ENCODE data around the gene GMCL2. TPM values are rescaled to one million over a fixed set of nuclear protein-coding genes. Genes with fewer than 3 reads are reported as not detected.
A peak's percentile ranks its signal among the peaks of the same experiment; 100 is the strongest.

The GMCL2 gene
- total RNA-seq, 6 experiments from 2014 or later, result not detected

- WGBS (ENCODE audit: insufficient coverage, low coverage, low lambda C conversion rate, missing lambda C conversion rate), result 86% methylated on average over 4 of the region's 5 CpGs
These were observed 27.0 kb downstream of the GMCL2 start for GRCh38 chr5:178160176-178160575.

DNA sequence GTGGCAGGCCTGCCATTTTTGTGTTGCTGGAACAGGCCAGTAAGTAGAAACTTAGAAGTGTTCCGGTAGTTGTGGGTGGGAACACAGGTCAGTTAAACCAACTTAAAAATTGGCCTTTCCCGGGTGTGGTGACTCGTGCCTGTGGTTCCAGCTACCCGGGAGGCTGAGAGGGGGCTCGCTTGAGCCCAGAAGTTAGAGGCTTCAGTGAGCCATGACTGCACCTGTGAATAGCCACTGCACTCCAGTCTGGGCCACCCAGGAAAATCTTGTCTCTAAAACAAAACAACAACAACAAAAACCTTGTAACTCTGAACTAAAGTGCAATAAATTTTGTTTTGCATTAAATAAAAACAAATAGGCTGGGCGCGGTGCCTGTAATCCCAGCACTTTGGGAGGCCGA, 32.1 kb downstream of the GMCL2 start:
- Histone ChIP-seq H3K27ac (no peak overlapping the region), H3K4me1 (peaks cover 0 to 11% (median 4%) of the 10 kb centered on the region in 4 donors), H3K36me3 (peaks cover 0 to 9% (median 3%) of the 10 kb centered on the region in 4 donors), H3K4me3 (no peak overlapping the region), H3K27me3 (no peaks in the 10 kb centered on the region), H3K9me3 (no peaks in the 10 kb centered on the region)
- 88% methylated on average over 8 of the region's 8 CpGs for WGBS (ENCODE audit: insufficient coverage, low coverage, low lambda C conversion rate, missing lambda C conversion rate)
- no peak for DNase-seq
- intact Hi-C loops (cut with DNase I), result no loop called here
- no peak for TF ChIP-seq CTCF (IDR thresholded peaks at IDR 0.05)
- TF ChIP-seq POLR2A (IDR thresholded peaks at IDR 0.05), result no peak
- ATAC-seq, result no peak

More at GRCh38 chr5:178160176-178160575, 27.0 kb downstream of the GMCL2 start:
- Histone ChIP-seq H3K27ac (no peak overlapping the region), H3K4me1 (peaks cover 0 to 7% (median 0%) of the 10 kb centered on the region in 4 donors), H3K4me3 (no peak overlapping the region), H3K9me3 (no peaks in the 10 kb centered on the region), H3K27me3 (no peaks in the 10 kb centered on the region), H3K36me3 (no peaks in the 10 kb centered on the region)
- no peak for DNase-seq
- no peak for ATAC-seq
- intact Hi-C loops (cut with DNase I), result loop anchor here (5.0 to 10.0 kb wide), 2 partner anchors 83 to 85 kb away; no protein-coding TSS in a partner anchor
- TF ChIP-seq POLR2A (IDR thresholded peaks at IDR 0.05) (no peak), CTCF (IDR thresholded peaks at IDR 0.05) (no peak)

- peak; percentile 58 for TF ChIP-seq POLR2A (IDR thresholded peaks at IDR 0.05)
- TF ChIP-seq CTCF (IDR thresholded peaks at IDR 0.05), result no peak
- peak within 1 kb of the TSS; percentile 37 to 56 (median 51) for H3K27ac ChIP-seq
- H3K9me3 ChIP-seq, result no peaks in the 10 kb centered on the region
- WGBS (ENCODE audit: insufficient coverage, low coverage, low lambda C conversion rate, missing lambda C conversion rate), result under 1% methylated on average over 59 of the region's 68 CpGs
- DNase-seq (peak; percentile 98 to 99 (median 99)), ATAC-seq (peak; percentile 99)
- H3K4me3 ChIP-seq, result peak within 1 kb of the TSS; percentile 60 to 83 (median 76)
- peaks cover 0 to 11% (median 4%) of the 10 kb centered on the region in 4 donors for H3K4me1 ChIP-seq
- no peaks in the 10 kb centered on the region for H3K27me3 ChIP-seq
- H3K36me3 ChIP-seq, result peaks cover 0 to 22% (median 9%) of the 10 kb centered on the region in 4 donors
- intact Hi-C loops (cut with DNase I), result no loop called here
These were observed 33.4 kb downstream of the GMCL2 start, which contains the start of gene NHP2 for GRCh38 chr5:178153530-178154340. TSS of gene NHP2 (minus strand) at chr5:178153885. CDS start at chr5:178153817, 68 bp downstream.

- no peaks in the 10 kb centered on the region for H3K9me3 ChIP-seq
- DNase-seq (no peak), ATAC-seq (no peak)
- intact Hi-C loops (cut with DNase I), result no loop called here
- H3K27me3 ChIP-seq, result no peaks in the 10 kb centered on the region
- peaks cover 0 to 11% (median 4%) of the 10 kb centered on the region in 4 donors for H3K4me1 ChIP-seq
- peak overlapping the region; percentile 5 to 56 (median 16) for H3K27ac ChIP-seq
- H3K4me3 ChIP-seq, result peak overlapping the region; percentile 60 to 83 (median 76)
- 38% methylated on average over 22 of the region's 31 CpGs for WGBS (ENCODE audit: insufficient coverage, low coverage, low lambda C conversion rate, missing lambda C conversion rate)
- TF ChIP-seq POLR2A (IDR thresholded peaks at IDR 0.05) (no peak), CTCF (IDR thresholded peaks at IDR 0.05) (no peak)
- peaks cover 0 to 30% (median 12%) of the 10 kb centered on the region in 4 donors for H3K36me3 ChIP-seq
These were observed 34.4 kb downstream of the GMCL2 start for GRCh38 chr5:178152491-178153444.

All from right lobe of liver (tissue), 6 donors.